PC-3 (cell line): Measurements from ENCODE around the gene PRTFDC1. TPM values are rescaled to one million over a fixed set of nuclear protein-coding genes. Genes with fewer than 3 reads are reported as not detected.

Source experiments
- ATAC-seq: fragments of 200-7000 bp; cut with Tn5 transposase; 2 replicates; pipeline ENCODE4 v1.9.1; 2020; ENCODE audit warnings: mild to moderate bottlenecking, moderate library complexity
- BruUV-seq: library from RNA; stranded (reverse); fragments of 400-500 nt; replicated peaks from 2 replicates; lab custom pipeline; 2021; lab: Mats Ljungman, UMichigan
- CTCF ChIA-PET: fragments of 300-600 bp; sonication (Branson Sonifier 250); formaldehyde crosslinking; loops from one replicate; lab custom pipeline; 2022; ENCODE audit warnings: antibody characterized with exemption; lab: Charles Lee
- POLR2A ChIA-PET: fragments of 300-600 bp; sonication (Branson Sonifier 250); formaldehyde crosslinking; loops from one replicate; lab custom pipeline; 2022; ENCODE audit warnings: antibody characterized with exemption; ENCODE audit not compliant: unreplicated experiment; lab: Charles Lee
- DNase-seq: peaks from one replicate; pipeline ENCODE4 v3.0.0-alpha.2; 2015
- H2AFZ ChIP-seq: fragments of 300-600 bp; sonication (generic); 2 replicates; pipeline ENCODE4 v1.6.0; 2016; ENCODE audit warnings: antibody characterized with exemption, low read length
- H3F3A ChIP-seq: fragments of 300-600 bp; sonication (generic); one replicate; pipeline ENCODE4 v1.6.0; 2017; ENCODE audit warnings: antibody characterized with exemption, low read length, control low read depth, mild to moderate bottlenecking; ENCODE audit not compliant: unreplicated experiment
- H3K27ac ChIP-seq: fragments of 300-600 bp; sonication (generic); 2 replicates; pipeline ENCODE4 v1.5.1; 2016; ENCODE audit warnings: mild to moderate bottlenecking, low read length
- H3K27me3 ChIP-seq: fragments of 300-600 bp; sonication (generic); 2 replicates; pipeline ENCODE4 v1.6.1; 2016; ENCODE audit warnings: low read length, mixed read lengths
- H3K36me3 ChIP-seq: fragments of 300-600 bp; sonication (generic); 2 replicates; pipeline ENCODE4 v1.6.1; 2016; ENCODE audit warnings: low read depth, mixed run types, low read length, mixed read lengths
- H3K4me1 ChIP-seq: fragments of 300-600 bp; sonication (generic); 2 replicates; pipeline ENCODE4 v1.5.1; 2016; ENCODE audit warnings: low read length; ENCODE audit not compliant: insufficient read depth
- H3K4me2 ChIP-seq: fragments of 300-600 bp; sonication (generic); 2 replicates; pipeline ENCODE4 v1.6.0; 2016; ENCODE audit warnings: low read length
- H3K4me3 ChIP-seq: fragments of 300-600 bp; sonication (generic); 2 replicates; pipeline ENCODE4 v1.5.1; 2016; ENCODE audit warnings: mild to moderate bottlenecking, low read length, mixed read lengths
- H3K79me2 ChIP-seq: fragments of 300-600 bp; sonication (generic); 2 replicates; pipeline ENCODE4 v1.6.1; 2017; ENCODE audit warnings: low read length, mixed read lengths
- H3K9ac ChIP-seq: fragments of 300-600 bp; sonication (generic); 2 replicates; pipeline ENCODE4 v1.6.0; 2016; ENCODE audit warnings: mild to moderate bottlenecking, low read length
- H3K9me2 ChIP-seq: fragments of 300-600 bp; sonication (generic); replicated peaks from 2 replicates; pipeline ENCODE4 v1.6.1; 2016; ENCODE audit warnings: mixed run types, low read length, mixed read lengths
- H3K9me3 ChIP-seq: fragments of 300-600 bp; sonication (generic); 2 replicates; pipeline ENCODE4 v1.6.1; 2016; ENCODE audit warnings: low read length, mixed read lengths
- H4K20me1 ChIP-seq: fragments of 300-600 bp; sonication (generic); 2 replicates; pipeline ENCODE4 v1.6.1; 2016; ENCODE audit warnings: low read length, mixed read lengths
- CTCF ChIP-seq: fragments of 300-600 bp; sonication (generic); conservative IDR thresholded peaks from 2 replicates; pipeline ENCODE4 v1.5.1; 2017; ENCODE audit warnings: antibody characterized with exemption, low read depth, mild to moderate bottlenecking, low read length
- EZH2 ChIP-seq: fragments of 300-600 bp; sonication (generic); IDR thresholded peaks from one replicate; pipeline ENCODE4 v1.6.1; 2017; ENCODE audit warnings: antibody characterized with exemption, mild to moderate bottlenecking, low read length; ENCODE audit not compliant: unreplicated experiment
- EZH2phosphoT487 ChIP-seq: fragments of 300-600 bp; sonication (generic); IDR thresholded peaks from 2 replicates; pipeline ENCODE4 v1.6.1; 2018; ENCODE audit warnings: mild to moderate bottlenecking, antibody characterized with exemption, low read length, borderline replicate concordance
- intact Hi-C: fragments of 100-400 bp; cut with micrococcal nuclease; formaldehyde crosslinking; loops from 2 replicates; pipeline ENCODE4 v1.9.0; 2023
- total RNA-seq: library from RNA; depleted of rRNA; stranded (reverse); fragments of >200 nt; gene quantifications from 2 replicates; pipeline ENCODE4 v1.2.3, GENCODE V29; 2014

PRTFDC1 gene
- total RNA-seq, 1 experiment from 2014 or later, result 10.2 TPM

GRCh38 chr10:24891823-24892222 is 60.6 kb downstream of the PRTFDC1 start:
- H3K27me3 ChIP-seq, result no peaks in the 10 kb centered on the region
- H3K79me2 ChIP-seq, result no peaks in the 10 kb centered on the region
- ATAC-seq (peak; percentile 87), DNase-seq (peak; percentile 91)
- H3K4me2 ChIP-seq, result peak overlapping the region; percentile 66
- CTCF ChIA-PET, result interaction anchor here (0.6 kb wide), 1 partner anchor 60 kb away, joined by 3 read pairs; no protein-coding TSS in a partner anchor
- no peaks in the 10 kb centered on the region for H3K36me3 ChIP-seq
- no peaks in the 10 kb centered on the region for H3F3A ChIP-seq
- H4K20me1 ChIP-seq, result no peaks in the 10 kb centered on the region
- intact Hi-C loops, result loop anchor here (5.0 kb wide), 1 partner anchor 70 kb away; no protein-coding TSS in a partner anchor
- 0 out of 2 replicates have a peak overlapping the region, but pooled peaks have one; percentile 17 for H3K4me3 ChIP-seq
- H3K9me3 ChIP-seq, result no peaks in the 10 kb centered on the region
- peaks cover 38% of the 10 kb centered on the region for H3K4me1 ChIP-seq
- peak overlapping the region; percentile 32; the same call in 1 of the 2 replicates for H3K9ac ChIP-seq
- peak overlapping the region; percentile 77 for H3K27ac ChIP-seq
- BruUV-seq, result no TSS peak
- no peak overlapping the region for H2AFZ ChIP-seq
- POLR2A ChIA-PET, result no interaction called here
- no peaks in the 10 kb centered on the region for H3K9me2 ChIP-seq
- no peak for TF ChIP-seq EZH2
- TF ChIP-seq EZH2phosphoT487, result no peak
- no peak for TF ChIP-seq CTCF

GRCh38 chr10:24889639-24890038 is 62.8 kb downstream of the PRTFDC1 start:
- H3K27me3 ChIP-seq, result no peaks in the 10 kb centered on the region
- intact Hi-C loops, result loop anchor here (5.0 kb wide), 1 partner anchor 73 kb away; no protein-coding TSS in a partner anchor
- no peak overlapping the region for H2AFZ ChIP-seq
- H3K9me3 ChIP-seq, result no peaks in the 10 kb centered on the region
- H3K9ac ChIP-seq, result no peak overlapping the region
- no peak for TF ChIP-seq EZH2phosphoT487
- no peak for TF ChIP-seq CTCF
- TF ChIP-seq EZH2, result no peak
- peak overlapping the region; percentile 41 for H3K27ac ChIP-seq
- peak; percentile 65 for DNase-seq
- H3K4me2 ChIP-seq, result peak overlapping the region; percentile 66
- no TSS peak for BruUV-seq
- peak; percentile 54 for ATAC-seq
- ChIA-PET CTCF (no interaction called here), POLR2A (no interaction called here)
- peaks cover 36% of the 10 kb centered on the region for H3K4me1 ChIP-seq
- no peaks in the 10 kb centered on the region for H3K36me3 ChIP-seq
- no peaks in the 10 kb centered on the region for H3K9me2 ChIP-seq
- no peaks in the 10 kb centered on the region for H4K20me1 ChIP-seq
- H3F3A ChIP-seq, result no peaks in the 10 kb centered on the region
- no peaks in the 10 kb centered on the region for H3K79me2 ChIP-seq
- peak overlapping the region; percentile 3; the same call in 1 of the 2 replicates for H3K4me3 ChIP-seq

GRCh38 chr10:24887855-24888231 is 64.6 kb downstream of the PRTFDC1 start:
- Histone ChIP-seq H3K36me3 (no peaks in the 10 kb centered on the region), H3K9me3 (no peaks in the 10 kb centered on the region), H3K4me1 (peaks cover 36% of the 10 kb centered on the region), H3K27me3 (no peaks in the 10 kb centered on the region), H3K27ac (no peak overlapping the region), H3K4me2 (no peak overlapping the region), H4K20me1 (no peaks in the 10 kb centered on the region), H3K9me2 (no peaks in the 10 kb centered on the region), H3K4me3 (no peak overlapping the region), H3K9ac (no peak overlapping the region), H2AFZ (no peak overlapping the region), H3K79me2 (no peaks in the 10 kb centered on the region), H3F3A (no peaks in the 10 kb centered on the region)
- intact Hi-C loops, result no loop called here
- POLR2A ChIA-PET, result no interaction called here
- CTCF ChIA-PET, result no interaction called here
- no peak for ATAC-seq
- no TSS peak for BruUV-seq
- no peak for DNase-seq
- no peak for TF ChIP-seq CTCF
- no peak for TF ChIP-seq EZH2
- TF ChIP-seq EZH2phosphoT487, result no peak
